ENCODE data around the gene COG6.

The COG6 gene

DNA sequence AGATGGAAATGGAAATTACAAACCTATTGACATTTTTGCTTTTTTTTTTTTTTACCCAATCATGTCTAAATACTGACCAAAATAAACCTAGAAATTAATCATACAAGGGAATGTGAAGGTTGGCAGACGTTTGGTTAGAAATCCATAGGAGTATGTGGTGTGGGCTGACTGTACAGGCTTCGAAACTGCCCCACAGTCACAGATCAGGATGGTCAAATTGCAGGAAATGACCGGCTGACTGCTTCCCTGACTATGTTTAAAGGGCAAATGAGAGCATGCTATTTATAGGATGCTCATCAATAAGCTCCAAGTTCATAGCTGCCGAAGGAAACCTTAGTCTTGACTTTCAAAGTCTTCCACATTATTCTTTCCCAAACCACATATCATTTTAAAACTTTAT is 118.4 kb downstream of the COG6 start:
- DNase-seq, result no peak

GRCh38 chr13:39776439-39776838 is 121.0 kb downstream of the COG6 start:
- no peak for DNase-seq

GRCh38 chr13:39777021-39777420 is 121.6 kb downstream of the COG6 start:
- DNase-seq, result no peak

- no peak for DNase-seq
Measured at GRCh38 chr13:39777527-39778061, 122.1 kb downstream of the COG6 start.

DNA sequence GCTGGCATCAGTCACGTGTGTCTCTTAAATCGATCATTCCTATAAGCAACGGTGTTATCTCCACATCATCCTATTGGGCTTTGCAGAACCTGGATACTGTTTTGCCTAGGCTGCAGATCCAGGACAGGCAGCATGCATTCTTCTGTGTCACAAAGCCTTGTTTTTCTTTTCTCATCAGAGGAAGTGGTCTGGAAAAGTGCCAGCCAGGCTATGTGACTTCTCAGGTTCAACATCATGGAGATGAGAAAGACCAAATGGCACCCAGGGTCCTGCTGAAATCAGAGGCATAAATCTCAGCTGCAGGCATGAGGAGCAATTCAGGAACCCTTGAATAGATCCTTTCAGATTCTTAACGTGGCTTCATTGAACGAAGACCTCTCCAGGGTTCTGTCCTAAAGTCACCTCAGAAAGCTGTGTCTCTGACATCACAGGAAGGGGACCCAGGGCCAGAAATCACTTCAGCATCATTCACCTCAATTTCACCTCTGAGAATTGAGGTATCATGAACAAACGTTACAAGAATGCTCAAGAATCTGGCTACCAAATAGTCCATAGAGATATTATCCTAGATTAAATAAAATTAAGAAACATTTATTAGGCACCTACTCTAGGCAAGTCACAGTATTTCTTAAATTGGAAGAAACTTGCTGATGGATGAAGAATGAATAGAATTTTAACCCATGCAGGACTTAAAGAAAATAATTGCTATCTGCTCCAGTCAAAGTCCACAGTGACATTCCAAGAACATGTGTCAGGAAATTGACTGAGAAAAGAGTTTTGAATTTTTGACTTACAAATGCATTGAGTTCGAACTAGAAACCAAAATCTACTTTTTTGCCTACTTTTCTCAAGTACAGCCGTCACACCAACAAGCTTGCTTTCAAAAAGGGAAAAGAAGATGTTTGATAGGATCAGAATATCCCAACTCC is 124.1 kb downstream of the COG6 start:
- DNase-seq, result peak; percentile 2

DNA sequence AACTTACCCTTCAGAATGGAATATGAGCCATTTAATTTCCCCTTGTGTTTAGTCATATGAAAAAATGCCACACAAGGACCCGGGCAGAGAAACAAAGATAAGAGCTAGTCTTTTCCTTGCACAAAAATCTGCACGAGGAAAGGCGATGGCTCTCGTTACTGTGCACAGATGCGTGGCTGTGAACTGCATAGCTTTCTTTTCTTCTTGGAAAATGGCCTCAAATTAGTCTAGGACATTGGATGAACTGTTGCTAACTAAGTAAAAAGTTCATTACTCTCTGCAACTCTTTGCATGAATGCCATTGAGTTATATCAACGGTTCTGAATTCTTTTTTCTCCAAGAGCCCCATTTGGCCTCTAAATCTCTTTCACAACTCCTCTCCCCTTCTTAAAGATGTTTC is 125.2 kb downstream of the COG6 start:
- no peak for DNase-seq

- DNase-seq, result no peak
Measured at GRCh38 chr13:39781381-39781780, 125.9 kb downstream of the COG6 start.

GRCh38 chr13:39783051-39783450 is 127.6 kb downstream of the COG6 start:
- DNase-seq, result no peak

- DNase-seq, result no peak
Measured at GRCh38 chr13:39784347-39784746, 128.9 kb downstream of the COG6 start.

DNA sequence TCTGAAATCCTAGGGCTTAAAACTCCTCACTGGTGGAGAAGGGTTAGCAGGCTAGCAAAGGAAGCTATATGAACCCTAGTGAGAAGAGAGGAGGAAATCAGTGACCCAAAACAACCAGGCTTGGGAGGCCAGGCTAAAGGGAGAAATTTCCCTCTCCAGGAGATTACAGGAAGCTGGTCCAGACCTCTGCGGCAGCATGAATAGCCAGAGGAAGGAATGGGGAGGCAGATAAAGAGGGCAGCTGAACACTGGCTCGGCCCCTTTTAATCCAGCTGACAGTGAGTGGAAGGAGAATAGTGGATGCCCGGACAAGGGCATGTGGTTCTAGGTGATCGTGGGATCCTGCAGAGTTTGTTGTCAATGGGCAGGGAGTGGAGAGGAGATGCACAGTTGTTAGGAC is 130.6 kb downstream of the COG6 start:
- no peak for DNase-seq

- DNase-seq, result no peak
Measured at GRCh38 chr13:39787086-39787487, 131.6 kb downstream of the COG6 start.

GRCh38 chr13:39788102-39788501 is 132.6 kb downstream of the COG6 start:
- DNase-seq, result no peak

GRCh38 chr13:39789451-39789850 is 134.0 kb downstream of the COG6 start:
- no peak for DNase-seq
